Testis (tissue), 2 donors: ENCODE data around the gene ATP1A3.

Source experiments
- CTCF ChIP-seq, 3 experiments: fragments of 450-650 bp in 2 of 3; fragments of 200-600 bp in 1 of 3; sonication (generic) in 1 of 3; IDR thresholded peaks; one replicate each; pipeline ENCODE4 v1.5.1; 2016 to 2019; ENCODE audit warnings: antibody characterized with exemption in 3 of 3, mild to moderate bottlenecking in 2 of 3, moderate library complexity in 1 of 3
- POLR2A ChIP-seq: fragments of 450-650 bp; IDR thresholded peaks from one replicate; pipeline ENCODE4 v1.6.1; 2017; ENCODE audit warnings: antibody characterized with exemption, mild to moderate bottlenecking, moderate library complexity

DNA sequence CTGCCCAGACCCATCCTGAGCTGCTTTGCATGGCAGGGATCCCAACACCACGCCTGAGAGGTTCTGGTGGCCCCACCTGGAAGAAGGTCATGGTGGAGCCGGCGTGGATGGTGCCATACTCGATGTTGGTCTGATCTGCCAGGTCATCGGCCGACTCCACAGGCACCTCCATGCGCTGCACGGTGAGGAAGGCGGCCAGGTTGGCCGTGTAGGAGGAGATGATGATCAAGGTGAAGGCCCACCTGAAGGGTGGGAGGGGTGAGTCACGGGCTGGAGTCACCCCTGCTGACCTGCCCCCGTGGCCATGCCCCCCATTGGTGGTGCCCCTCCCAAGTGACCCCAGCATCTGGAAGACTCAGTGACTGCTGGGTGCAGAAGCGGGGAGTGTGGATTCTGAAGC is 12.5 kb upstream of the ATP1A3 start:
- TF ChIP-seq CTCF (IDR thresholded peaks at IDR 0.05): no peak
- TF ChIP-seq POLR2A: no peak
